Vagina (tissue), 2 donors: Measurements from ENCODE around the gene NXT1. TPM values are rescaled to one million over a fixed set of nuclear protein-coding genes. Genes with fewer than 3 reads are reported as not detected.

Source experiments
- DNase-seq, 2 donors: peaks; one replicate each; pipeline ENCODE4 v3.0.0-alpha.2; 2017; ENCODE audit errors: extremely low spot score in 2 of 2
- H3K27ac ChIP-seq: fragments of 200-600 bp; sonication (generic); one replicate; pipeline ENCODE4 v1.5.1; 2019
- H3K27me3 ChIP-seq: fragments of 200-600 bp; sonication (generic); one replicate; pipeline ENCODE4 v1.5.1; 2019
- H3K36me3 ChIP-seq, 2 donors: fragments of 200-600 bp; sonication (generic); one replicate each; pipeline ENCODE4 v1.5.1; 2017 to 2019
- H3K4me1 ChIP-seq: fragments of 200-600 bp; sonication (generic); one replicate; pipeline ENCODE4 v1.5.1; 2019
- H3K4me3 ChIP-seq, 2 donors: fragments of 200-600 bp; sonication (generic); 1 replicate in 1 of 2; 2 replicates in 1 of 2; pipeline ENCODE4 v1.5.1; 2016 to 2019
- H3K9me3 ChIP-seq: fragments of 200-600 bp; sonication (generic); one replicate; pipeline ENCODE4 v1.5.1; 2019
- POLR2A ChIP-seq, 2 donors: fragments of 450-650 bp; IDR thresholded peaks; one replicate each; pipeline ENCODE4 v1.6.1; 2017; ENCODE audit warnings: antibody characterized with exemption in 2 of 2, mild to moderate bottlenecking in 2 of 2, moderate library complexity in 2 of 2
- POLR2AphosphoS5 ChIP-seq, 2 donors: sonication (generic); formaldehyde crosslinking; IDR thresholded peaks; one replicate each; pipeline ENCODE4 v1.9.0; 2017; ENCODE audit warnings: antibody characterized with exemption in 2 of 2, mild to moderate bottlenecking in 2 of 2, low read depth in 1 of 2; ENCODE audit not compliant: insufficient read depth in 1 of 2
- intact Hi-C: fragments of 100-400 bp; cut with DNase I; formaldehyde crosslinking; loops from one replicate; pipeline ENCODE4 v1.15.1; 2023
- total RNA-seq: library from RNA; depleted of rRNA; stranded (reverse); fragments of >200 nt; gene quantifications from one replicate; pipeline ENCODE4 v1.2.3, GENCODE V29; 2016
- TF ChIP-seq, protein P1 (sequence below), 3 experiments: fragments of 450-650 bp in 2 of 3; fragments of 200-600 bp in 1 of 3; sonication (generic) in 1 of 3; IDR thresholded peaks; one replicate each; pipeline ENCODE4 v1.5.1; 2017 to 2019; ENCODE audit warnings: antibody characterized with exemption in 3 of 3, mild to moderate bottlenecking in 2 of 3, moderate library complexity in 2 of 3

The NXT1 gene
- total RNA-seq, 1 donor from 2014 or later: 40.0 TPM

DNA sequence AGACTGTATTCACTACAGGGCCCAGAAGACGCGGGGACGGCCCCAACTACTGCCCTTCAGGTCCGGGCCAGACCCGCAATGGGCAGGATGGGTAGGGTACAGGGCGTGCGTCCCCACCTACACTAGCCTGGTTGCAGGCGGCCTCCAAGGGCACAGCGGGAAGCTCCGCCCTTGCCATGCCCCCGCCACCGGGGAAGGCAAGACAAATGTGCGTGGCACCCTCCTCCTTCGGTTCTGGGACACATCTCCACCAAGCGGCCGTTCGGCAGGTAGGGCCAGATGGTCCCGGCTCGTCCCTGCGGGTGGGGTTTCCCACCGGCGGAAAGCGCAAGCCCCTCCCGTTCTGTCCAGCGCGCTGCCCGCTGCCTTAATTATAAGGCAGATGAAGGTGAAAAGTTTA, 5.6 kb downstream of the NXT1 start:
- intact Hi-C loops: loop anchor here (5.0 kb wide), 1 partner anchor 281 kb away; the partner anchor contains the start of gene CST3
- no peak overlapping the region for H3K27ac ChIP-seq

DNA sequence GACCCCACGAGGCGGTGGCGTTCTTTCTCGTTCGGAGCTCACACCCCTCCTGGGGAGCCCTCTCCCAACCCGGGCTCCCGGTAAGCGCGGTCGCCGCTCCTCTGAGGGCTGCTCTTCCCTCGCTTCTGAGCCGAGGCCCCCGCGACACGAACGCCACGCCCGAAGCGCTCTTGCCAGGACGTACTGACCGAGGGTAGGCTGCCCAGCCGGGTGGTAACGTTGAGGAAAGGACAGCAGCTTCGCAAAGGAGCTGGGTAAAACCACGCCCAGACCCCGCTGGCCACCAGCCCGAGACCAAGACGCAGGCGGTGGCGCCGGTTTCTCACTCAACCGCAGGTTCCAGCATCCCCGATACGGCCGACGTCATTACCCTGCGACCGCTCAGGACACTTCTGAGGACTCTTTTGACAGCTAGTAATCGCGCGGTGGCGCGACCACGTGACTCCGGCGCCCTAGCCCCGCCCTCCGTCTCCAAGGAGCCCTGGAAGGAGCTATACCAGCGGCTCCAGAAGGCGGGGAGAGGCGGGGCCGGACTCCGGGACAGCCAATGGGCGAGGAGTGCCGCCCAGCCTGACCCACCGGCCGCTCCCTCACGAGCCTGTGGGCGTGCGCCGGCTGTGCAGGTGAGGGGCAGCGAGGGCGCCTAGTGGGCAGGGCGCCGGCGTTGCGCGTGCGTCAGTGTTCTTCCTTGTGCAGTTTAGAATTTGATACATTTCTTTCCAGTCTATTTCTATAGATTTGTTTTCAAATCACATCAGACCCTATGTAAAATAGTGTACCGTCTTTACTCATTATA, 7.4 kb downstream of the NXT1 start:
- peak; percentile 100 for DNase-seq
- no peaks in the 10 kb centered on the region for H3K27me3 ChIP-seq
- intact Hi-C loops: loop anchor here (5.0 kb wide), 1 partner anchor 279 kb away; the partner anchor contains the start of gene CST3
- no peaks in the 10 kb centered on the region for H3K9me3 ChIP-seq
- peak in 1 of 2 donors; percentile 62 for TF ChIP-seq POLR2A (IDR thresholded peaks at IDR 0.05)
- peak; percentile 96 to 99 for TF ChIP-seq POLR2AphosphoS5 (IDR thresholded peaks at IDR 0.05; ENCODE audit: insufficient read depth in 1 of 2, low read depth in 1 of 2)
- TF ChIP-seq, protein P1, sequence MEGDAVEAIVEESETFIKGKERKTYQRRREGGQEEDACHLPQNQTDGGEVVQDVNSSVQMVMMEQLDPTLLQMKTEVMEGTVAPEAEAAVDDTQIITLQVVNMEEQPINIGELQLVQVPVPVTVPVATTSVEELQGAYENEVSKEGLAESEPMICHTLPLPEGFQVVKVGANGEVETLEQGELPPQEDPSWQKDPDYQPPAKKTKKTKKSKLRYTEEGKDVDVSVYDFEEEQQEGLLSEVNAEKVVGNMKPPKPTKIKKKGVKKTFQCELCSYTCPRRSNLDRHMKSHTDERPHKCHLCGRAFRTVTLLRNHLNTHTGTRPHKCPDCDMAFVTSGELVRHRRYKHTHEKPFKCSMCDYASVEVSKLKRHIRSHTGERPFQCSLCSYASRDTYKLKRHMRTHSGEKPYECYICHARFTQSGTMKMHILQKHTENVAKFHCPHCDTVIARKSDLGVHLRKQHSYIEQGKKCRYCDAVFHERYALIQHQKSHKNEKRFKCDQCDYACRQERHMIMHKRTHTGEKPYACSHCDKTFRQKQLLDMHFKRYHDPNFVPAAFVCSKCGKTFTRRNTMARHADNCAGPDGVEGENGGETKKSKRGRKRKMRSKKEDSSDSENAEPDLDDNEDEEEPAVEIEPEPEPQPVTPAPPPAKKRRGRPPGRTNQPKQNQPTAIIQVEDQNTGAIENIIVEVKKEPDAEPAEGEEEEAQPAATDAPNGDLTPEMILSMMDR (IDR thresholded peaks at IDR 0.05): peak in 1 of 3 experiments; percentile 33
- peak overlapping the region; percentile 92 for H3K27ac ChIP-seq
- peak overlapping the region; percentile 47 to 64 for H3K4me3 ChIP-seq
- H3K36me3 ChIP-seq: peaks cover 0 to 17% of the 10 kb centered on the region in 2 donors
- peaks cover 32% of the 10 kb centered on the region for H3K4me1 ChIP-seq

More for the DNA sequence above, 5.6 kb downstream of the NXT1 start:
- Histone ChIP-seq H3K9me3 (no peaks in the 10 kb centered on the region), H3K27me3 (no peaks in the 10 kb centered on the region), H3K4me3 (no peak overlapping the region), H3K36me3 (peaks cover 0 to 17% of the 10 kb centered on the region in 2 donors), H3K4me1 (peaks cover 41% of the 10 kb centered on the region)
- no peak for DNase-seq
- no peak for TF ChIP-seq POLR2A (IDR thresholded peaks at IDR 0.05)
- TF ChIP-seq, protein P1 (IDR thresholded peaks at IDR 0.05): no peak
- TF ChIP-seq POLR2AphosphoS5 (IDR thresholded peaks at IDR 0.05; ENCODE audit: insufficient read depth in 1 of 2, low read depth in 1 of 2): no peak

DNA sequence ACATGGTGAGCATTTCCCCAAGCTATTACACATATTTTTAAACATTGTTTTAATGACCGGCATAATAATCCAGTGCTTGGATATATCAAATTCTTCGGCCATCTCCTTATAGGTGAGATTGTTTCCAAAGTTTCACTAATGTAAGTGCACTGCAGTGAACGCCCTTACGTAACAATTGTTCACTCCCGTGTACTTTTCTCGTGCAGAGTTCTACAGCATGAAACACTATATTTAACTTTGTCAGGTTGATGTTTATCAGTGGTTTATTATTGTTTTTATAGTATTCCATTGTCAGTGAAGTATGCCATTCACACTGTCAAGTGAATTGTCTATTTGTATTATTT, 7.9 kb downstream of the NXT1 start:
- Histone ChIP-seq H3K4me3 (peak overlapping the region; percentile 47 to 64), H3K4me1 (peaks cover 36% of the 10 kb centered on the region), H3K36me3 (peaks cover 0 to 17% of the 10 kb centered on the region in 2 donors), H3K27me3 (no peaks in the 10 kb centered on the region), H3K9me3 (no peaks in the 10 kb centered on the region), H3K27ac (peak overlapping the region; percentile 92)
- intact Hi-C loops: loop anchor here (5.0 kb wide), 1 partner anchor 279 kb away; the partner anchor contains the start of gene CST3
- TF ChIP-seq, protein P1 (IDR thresholded peaks at IDR 0.05): no peak
- TF ChIP-seq POLR2A (IDR thresholded peaks at IDR 0.05): no peak
- no peak for TF ChIP-seq POLR2AphosphoS5 (IDR thresholded peaks at IDR 0.05; ENCODE audit: insufficient read depth in 1 of 2, low read depth in 1 of 2)
- DNase-seq: no peak

DNA sequence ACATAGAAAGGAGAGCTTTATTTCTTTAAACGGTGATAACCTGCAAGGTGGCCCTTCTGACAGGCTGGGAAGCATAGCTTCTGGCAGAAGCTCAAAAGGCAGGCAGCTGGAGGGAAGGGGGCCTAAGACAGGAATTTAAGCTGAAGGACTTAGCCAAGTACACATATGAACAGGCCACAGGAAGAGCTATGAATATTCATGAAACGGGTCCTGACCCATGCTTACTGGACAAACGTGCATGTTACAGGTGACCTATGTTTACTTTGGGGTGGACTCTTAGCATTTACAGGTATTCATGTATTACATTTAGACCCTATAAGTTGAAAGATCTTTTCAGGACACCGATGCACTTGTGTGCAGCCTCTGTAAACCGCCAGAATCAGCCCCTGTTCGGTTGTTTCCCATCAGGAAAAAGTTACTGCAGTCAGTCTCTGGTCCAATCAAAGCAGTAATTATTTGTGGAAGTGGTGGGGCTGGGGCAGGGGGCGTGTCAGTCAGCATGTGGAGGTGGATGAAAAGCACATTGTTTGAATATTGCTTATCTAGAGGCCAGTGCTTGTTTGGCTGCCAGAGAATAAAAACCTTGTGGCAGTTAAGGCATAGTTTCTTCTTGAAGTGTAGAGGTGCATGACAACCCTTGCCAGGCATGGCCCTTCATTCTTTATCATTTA, 8.5 kb downstream of the NXT1 start:
- no peak for TF ChIP-seq POLR2AphosphoS5 (IDR thresholded peaks at IDR 0.05; ENCODE audit: insufficient read depth in 1 of 2, low read depth in 1 of 2)
- no peak for TF ChIP-seq POLR2A (IDR thresholded peaks at IDR 0.05)
- TF ChIP-seq, protein P1 (IDR thresholded peaks at IDR 0.05): no peak
- peaks cover 0 to 12% of the 10 kb centered on the region in 2 donors for H3K36me3 ChIP-seq
- peak overlapping the region; percentile 92 for H3K27ac ChIP-seq
- DNase-seq: no peak
- intact Hi-C loops: loop anchor here (5.0 kb wide), 1 partner anchor 278 kb away; the partner anchor contains the start of gene CST3
- H3K4me1 ChIP-seq: peaks cover 38% of the 10 kb centered on the region
- H3K4me3 ChIP-seq: no peak overlapping the region
- no peaks in the 10 kb centered on the region for H3K27me3 ChIP-seq
- no peaks in the 10 kb centered on the region for H3K9me3 ChIP-seq
